Prostate gland (tissue), 2 donors: ENCODE data around the gene HDAC4. TPM values are rescaled to one million over a fixed set of nuclear protein-coding genes. Genes with fewer than 3 reads are reported as not detected.

Experiments
- DNase-seq: peaks from one replicate; pipeline ENCODE4 v3.0.0-alpha.2; 2019; ENCODE audit warnings: low spot score
- H3K27ac ChIP-seq, 2 donors: fragments of 200-600 bp; sonication (generic); 2 replicates each; pipeline ENCODE4 v1.5.1; 2017 to 2019
- H3K27me3 ChIP-seq: fragments of 200-600 bp; sonication (generic); replicated peaks from 2 replicates; pipeline ENCODE4 v1.5.1; 2019; ENCODE audit not compliant: insufficient read depth
- H3K36me3 ChIP-seq, 2 donors: fragments of 200-600 bp; sonication (generic); 1 replicate in 1 of 2; 2 replicates in 1 of 2; pipeline versions ENCODE4 v1.5.1 to v1.8.1; 2017 to 2019
- H3K4me1 ChIP-seq: fragments of 200-600 bp; sonication (generic); replicated peaks from 2 replicates; pipeline ENCODE4 v1.5.1; 2019
- H3K4me3 ChIP-seq, 2 donors: fragments of 200-600 bp; sonication (generic); 2 replicates each; pipeline ENCODE4 v1.5.1; 2017 to 2019
- H3K9me3 ChIP-seq: fragments of 200-600 bp; sonication (generic); 2 replicates; pipeline ENCODE4 v1.5.1; 2017
- CTCF ChIP-seq, 4 experiments: fragments of 200-600 bp in 2 of 4; fragments of 450-650 bp in 2 of 4; sonication (generic) in 2 of 4; IDR thresholded peaks; 1 replicate in 3 of 4; 2 replicates in 1 of 4; pipeline ENCODE4 v1.5.1; 2016 to 2019; ENCODE audit warnings: antibody characterized with exemption in 4 of 4, mild to moderate bottlenecking in 2 of 4, moderate library complexity in 2 of 4
- POLR2A ChIP-seq: fragments of 450-650 bp; IDR thresholded peaks from one replicate; pipeline ENCODE4 v1.6.1; 2016; ENCODE audit warnings: antibody characterized with exemption, mild to moderate bottlenecking
- POLR2AphosphoS5 ChIP-seq: sonication (generic); formaldehyde crosslinking; IDR thresholded peaks from one replicate; pipeline ENCODE4 v1.6.1; 2017; ENCODE audit warnings: antibody characterized with exemption
- WGBS: methylation state at CpG from one replicate; pipeline ENCODE4 v1.1.5; 2018; 5-methylcytosine and 5-hydroxymethylcytosine counted together
- intact Hi-C: fragments of 100-400 bp; cut with DNase I; formaldehyde crosslinking; loops from one replicate; pipeline ENCODE4 v1.14.2; 2022
- total RNA-seq, 2 donors: library from RNA; depleted of rRNA; stranded (reverse); fragments of >200 nt; gene quantifications; one replicate each; pipeline ENCODE4 v1.1.0, GENCODE V29; 2016

The HDAC4 gene
- total RNA-seq, 2 donors from 2014 or later: 41.8 to 44.2 TPM

- WGBS: 95% methylated on average over 13 of the region's 13 CpGs
- intact Hi-C loops: no loop called here
- Histone ChIP-seq H3K4me3 (no peak overlapping the region), H3K9me3 (no peaks in the 10 kb centered on the region), H3K27me3 (no peaks in the 10 kb centered on the region), H3K27ac (no peak overlapping the region), H3K36me3 (no peaks in the 10 kb centered on the region), H3K4me1 (no peaks in the 10 kb centered on the region)
- no peak for DNase-seq
- no peak for TF ChIP-seq POLR2AphosphoS5
- no peak for TF ChIP-seq POLR2A
These were observed 29.7 kb downstream of the HDAC4 start for GRCh38 chr2:239370876-239371725.

DNA sequence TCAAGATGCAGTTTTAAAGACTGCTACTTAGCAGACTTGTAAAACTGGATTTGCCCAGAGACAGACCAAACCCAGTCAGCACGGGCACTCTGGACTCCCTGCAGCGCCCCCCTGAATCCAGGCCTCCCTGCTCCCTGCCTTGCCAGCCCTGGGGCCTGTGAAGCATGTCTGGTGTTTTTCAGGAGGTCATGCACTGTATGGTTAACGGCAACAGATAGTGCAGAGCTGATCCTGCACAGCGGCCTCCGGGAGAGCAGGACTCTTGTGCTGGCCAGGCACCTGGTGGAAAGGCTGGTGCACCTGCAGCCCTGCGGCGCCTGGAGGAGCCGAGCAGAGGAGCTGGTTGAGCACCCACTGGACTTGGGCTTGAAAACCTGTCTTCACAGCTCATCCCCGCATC is 30.4 kb downstream of the HDAC4 start:
- Histone ChIP-seq H3K36me3 (no peaks in the 10 kb centered on the region), H3K27me3 (no peaks in the 10 kb centered on the region), H3K27ac (no peak overlapping the region), H3K4me3 (no peak overlapping the region), H3K9me3 (no peaks in the 10 kb centered on the region), H3K4me1 (no peaks in the 10 kb centered on the region)
- WGBS: 93% methylated on average over 4 of the region's 9 CpGs
- TF ChIP-seq POLR2AphosphoS5: no peak
- no peak for TF ChIP-seq CTCF (IDR thresholded peaks at IDR 0.05)
- no peak for TF ChIP-seq POLR2A
- intact Hi-C loops: no loop called here
- no peak for DNase-seq

DNA sequence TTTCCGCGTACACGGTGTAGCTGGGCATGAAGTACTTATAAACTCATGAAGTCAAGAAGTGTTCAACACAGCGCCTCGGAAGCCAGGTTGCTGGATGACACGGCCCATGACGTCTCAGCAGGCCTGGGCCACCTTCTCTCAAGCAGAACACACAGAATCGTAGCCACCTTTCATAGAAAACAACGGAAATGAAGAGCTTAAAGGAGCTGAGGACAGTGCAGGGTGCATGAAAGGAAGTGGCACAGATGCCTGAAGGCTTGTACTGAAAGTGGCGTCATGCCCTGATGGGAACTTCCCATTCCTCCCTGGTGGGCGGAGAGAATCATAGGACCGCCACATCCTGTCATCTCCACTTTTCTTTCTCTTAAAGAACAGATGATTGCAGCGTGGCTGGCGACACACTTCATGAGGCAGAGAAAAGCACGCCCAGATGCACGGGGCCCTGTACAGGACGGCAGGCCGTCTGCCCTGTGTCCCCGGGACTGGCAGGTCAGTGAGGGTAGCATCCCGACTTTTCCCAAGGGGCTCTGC is 31.1 kb downstream of the HDAC4 start:
- DNase-seq: no peak
- Histone ChIP-seq H3K27ac (no peak overlapping the region), H3K9me3 (no peaks in the 10 kb centered on the region), H3K27me3 (no peaks in the 10 kb centered on the region), H3K4me3 (no peak overlapping the region), H3K36me3 (no peaks in the 10 kb centered on the region), H3K4me1 (no peaks in the 10 kb centered on the region)
- 75% methylated on average over 20 of the region's 20 CpGs for WGBS
- TF ChIP-seq POLR2A: no peak
- TF ChIP-seq CTCF (IDR thresholded peaks at IDR 0.05): no peak
- TF ChIP-seq POLR2AphosphoS5: no peak
- intact Hi-C loops: no loop called here

GRCh38 chr2:239368906-239369552 is 31.8 kb downstream of the HDAC4 start:
- 59% methylated on average over 20 of the region's 20 CpGs for WGBS
- no peaks in the 10 kb centered on the region for H3K9me3 ChIP-seq
- DNase-seq: no peak
- no peaks in the 10 kb centered on the region for H3K36me3 ChIP-seq
- TF ChIP-seq POLR2A: no peak
- H3K4me3 ChIP-seq: no peak overlapping the region
- H3K27ac ChIP-seq: no peak overlapping the region
- H3K27me3 ChIP-seq: no peaks in the 10 kb centered on the region
- intact Hi-C loops: no loop called here
- no peaks in the 10 kb centered on the region for H3K4me1 ChIP-seq

GRCh38 chr2:239368321-239368720 is 32.5 kb downstream of the HDAC4 start:
- TF ChIP-seq POLR2AphosphoS5: no peak
- no peak for TF ChIP-seq CTCF (IDR thresholded peaks at IDR 0.05)
- no peaks in the 10 kb centered on the region for H3K9me3 ChIP-seq
- no peak overlapping the region for H3K4me3 ChIP-seq
- WGBS: 82% methylated on average over 9 of the region's 9 CpGs
- no peaks in the 10 kb centered on the region for H3K36me3 ChIP-seq
- H3K27me3 ChIP-seq: no peaks in the 10 kb centered on the region
- DNase-seq: no peak
- intact Hi-C loops: no loop called here
- H3K27ac ChIP-seq: no peak overlapping the region
- no peaks in the 10 kb centered on the region for H3K4me1 ChIP-seq
